Measurements from ENCODE around the gene AIP. TPM values are rescaled to one million over a fixed set of nuclear protein-coding genes. Genes with fewer than 3 reads are reported as not detected.
A peak's percentile ranks its signal among the peaks of the same experiment; 100 is the strongest.

AIP gene
- total RNA-seq, 1 donor from 2014 or later = 51.3 TPM

DNA sequence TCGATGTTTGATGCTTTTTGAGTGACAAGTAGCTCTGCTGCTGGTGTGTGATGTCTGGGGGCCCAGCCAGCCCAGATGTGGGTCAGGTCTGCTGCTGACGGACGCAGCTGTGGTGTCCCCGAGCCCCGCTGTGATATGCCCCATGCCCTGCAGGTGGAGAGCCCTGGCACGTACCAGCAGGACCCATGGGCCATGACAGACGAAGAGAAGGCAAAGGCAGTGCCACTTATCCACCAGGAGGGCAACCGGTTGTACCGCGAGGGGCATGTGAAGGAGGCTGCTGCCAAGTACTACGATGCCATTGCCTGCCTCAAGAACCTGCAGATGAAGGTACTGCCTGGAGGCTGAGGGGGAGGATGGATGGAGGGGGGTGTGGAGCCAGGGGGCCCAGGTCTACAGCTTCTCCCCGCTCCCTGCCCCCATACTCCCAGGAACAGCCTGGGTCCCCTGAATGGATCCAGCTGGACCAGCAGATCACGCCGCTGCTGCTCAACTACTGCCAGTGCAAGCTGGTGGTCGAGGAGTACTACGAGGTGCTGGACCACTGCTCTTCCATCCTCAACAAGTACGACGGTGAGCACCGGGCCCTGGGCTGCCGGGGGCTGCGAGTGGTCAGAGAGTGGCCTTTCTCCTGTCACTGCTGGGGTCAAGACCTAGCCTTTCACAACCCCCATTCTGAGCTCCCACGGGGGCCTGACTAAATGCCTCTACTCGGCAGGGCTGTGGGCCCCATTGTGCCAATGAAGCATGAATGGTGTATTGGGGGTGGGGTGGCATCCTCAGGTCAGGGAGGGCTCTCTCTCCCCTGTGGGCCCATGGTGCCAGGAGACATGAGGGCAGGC, 7.3 kb downstream of the AIP start:
- intact Hi-C loops (cut with micrococcal nuclease) = no loop called here
- ATAC-seq = no peak

DNA sequence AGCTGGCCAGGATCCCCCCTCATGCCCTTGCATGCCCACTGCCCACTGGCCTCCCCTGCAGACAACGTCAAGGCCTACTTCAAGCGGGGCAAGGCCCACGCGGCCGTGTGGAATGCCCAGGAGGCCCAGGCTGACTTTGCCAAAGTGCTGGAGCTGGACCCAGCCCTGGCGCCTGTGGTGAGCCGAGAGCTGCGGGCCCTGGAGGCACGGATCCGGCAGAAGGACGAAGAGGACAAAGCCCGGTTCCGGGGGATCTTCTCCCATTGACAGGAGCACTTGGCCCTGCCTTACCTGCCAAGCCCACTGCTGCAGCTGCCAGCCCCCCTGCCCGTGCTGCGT, 7.9 kb downstream of the AIP start:
- DNase-seq (no peak), ATAC-seq (no peak)
- intact Hi-C loops (cut with micrococcal nuclease) = no loop called here

More for the DNA sequence above, 7.3 kb downstream of the AIP start:
- DNase-seq = no peak

DNA sequence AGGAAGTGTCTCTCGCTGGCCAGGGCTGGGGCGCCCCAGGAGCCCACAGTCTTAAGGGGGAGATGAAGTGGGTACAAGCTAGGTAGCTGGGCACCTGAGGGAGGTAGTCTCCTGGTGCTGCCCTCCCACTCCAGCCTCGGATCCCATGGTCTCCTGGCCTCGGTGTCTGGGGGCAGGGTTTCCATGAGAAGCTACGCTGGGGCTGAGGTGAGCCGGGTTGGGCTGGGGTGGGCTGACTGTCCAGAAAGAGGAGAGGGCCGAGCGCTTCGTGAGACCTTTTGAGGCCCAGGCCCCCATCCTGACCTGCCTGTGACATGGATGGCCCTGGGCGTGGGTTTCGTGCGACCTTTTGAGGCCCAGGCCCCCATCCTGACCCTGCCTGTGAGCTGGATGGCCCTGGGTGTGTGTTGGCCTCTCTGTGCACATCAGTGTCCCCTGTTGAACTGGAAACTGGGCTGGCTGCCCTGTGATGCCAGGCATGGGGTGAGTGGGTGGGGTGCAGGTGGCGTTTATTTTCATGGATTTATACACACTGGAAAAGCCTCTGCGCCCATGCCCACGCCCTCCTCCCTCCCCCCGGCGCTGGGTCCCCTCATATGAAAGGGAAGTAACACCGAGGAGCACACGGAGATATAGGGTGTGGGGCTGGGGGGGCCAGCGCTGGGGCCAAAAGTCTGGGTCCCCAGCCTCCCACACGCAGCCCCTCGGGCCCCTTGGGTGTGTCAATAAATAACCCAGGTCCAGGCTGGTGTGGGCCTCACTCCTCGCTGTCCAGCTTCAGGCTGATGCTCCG, 8.6 kb downstream of the AIP start:
- intact Hi-C loops (cut with micrococcal nuclease) = no loop called here
- no peak for DNase-seq
- ATAC-seq = no peak

DNA sequence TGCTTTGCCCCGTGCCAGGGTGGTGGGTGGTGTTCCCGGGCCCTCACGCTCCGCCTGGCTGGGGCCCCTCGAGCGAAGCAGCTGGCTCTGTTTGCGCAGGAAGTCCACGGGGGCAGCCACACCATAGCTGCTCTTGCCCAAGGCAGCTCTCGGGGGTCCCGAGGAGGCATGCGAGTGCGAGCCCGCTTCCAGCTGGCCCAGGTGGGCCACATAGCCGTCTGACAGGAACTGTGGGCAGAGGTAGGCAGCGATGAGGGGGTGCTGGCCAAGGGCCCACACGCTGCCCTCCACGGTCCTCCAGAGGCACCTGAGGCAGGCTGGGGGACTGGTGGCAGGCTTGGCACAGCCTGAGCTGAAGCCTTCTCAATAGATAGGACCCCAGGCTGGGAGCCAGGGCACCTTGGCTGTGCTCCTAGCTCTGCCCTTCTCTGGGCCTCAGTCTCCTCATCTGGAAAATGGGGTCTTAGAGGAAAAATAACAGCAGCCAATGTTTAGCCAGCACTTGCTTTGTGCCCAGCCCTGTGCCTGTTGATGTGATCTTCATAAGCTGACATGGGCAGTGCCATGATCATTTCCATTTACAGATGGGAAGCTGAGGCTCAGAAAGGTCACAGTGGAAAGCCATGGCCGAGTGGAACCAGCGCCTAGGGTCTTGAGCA, 9.4 kb downstream of the AIP start:
- ATAC-seq = no peak
- intact Hi-C loops (cut with micrococcal nuclease) = no loop called here

DNA sequence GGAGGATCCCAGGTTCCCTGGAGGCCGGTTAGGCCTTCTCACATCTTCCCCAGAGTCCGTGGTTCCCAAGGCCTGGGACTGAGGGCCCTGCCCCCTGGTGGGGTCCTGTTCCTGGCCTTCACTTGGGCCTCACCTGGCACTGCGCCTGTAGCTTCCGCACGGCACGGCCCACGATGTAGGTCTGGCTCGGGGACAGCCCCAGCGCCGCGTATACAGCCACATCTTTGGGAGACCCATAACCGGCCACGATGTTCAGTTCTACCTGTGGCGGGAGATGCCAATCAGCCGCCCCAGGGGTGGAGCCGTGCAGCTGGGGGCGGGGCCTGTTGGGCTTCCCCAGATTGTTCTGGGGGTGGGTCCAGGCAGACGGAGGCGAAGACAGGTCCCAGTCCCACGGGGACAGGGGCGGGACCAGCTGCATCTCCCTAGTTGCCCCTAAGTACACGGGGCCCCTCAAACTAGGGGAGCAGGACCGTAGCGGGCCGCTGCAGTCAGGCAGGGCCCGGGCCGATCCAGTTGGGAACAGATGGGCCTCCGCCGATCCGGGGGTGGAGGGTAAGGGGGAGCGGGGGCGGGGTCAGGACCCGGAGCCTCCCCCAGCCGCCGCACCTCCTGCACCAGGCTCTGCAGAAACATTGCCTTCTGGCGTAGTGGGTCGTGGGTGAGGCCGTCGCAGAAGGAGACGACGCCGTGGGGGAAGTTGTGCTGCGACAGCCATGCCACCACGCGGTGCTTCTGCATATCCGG, 10.1 kb downstream of the AIP start:
- DNase-seq = no peak
- intact Hi-C loops (cut with micrococcal nuclease) = no loop called here
- no peak for ATAC-seq

More for the DNA sequence above, 9.4 kb downstream of the AIP start:
- no peak for DNase-seq

DNA sequence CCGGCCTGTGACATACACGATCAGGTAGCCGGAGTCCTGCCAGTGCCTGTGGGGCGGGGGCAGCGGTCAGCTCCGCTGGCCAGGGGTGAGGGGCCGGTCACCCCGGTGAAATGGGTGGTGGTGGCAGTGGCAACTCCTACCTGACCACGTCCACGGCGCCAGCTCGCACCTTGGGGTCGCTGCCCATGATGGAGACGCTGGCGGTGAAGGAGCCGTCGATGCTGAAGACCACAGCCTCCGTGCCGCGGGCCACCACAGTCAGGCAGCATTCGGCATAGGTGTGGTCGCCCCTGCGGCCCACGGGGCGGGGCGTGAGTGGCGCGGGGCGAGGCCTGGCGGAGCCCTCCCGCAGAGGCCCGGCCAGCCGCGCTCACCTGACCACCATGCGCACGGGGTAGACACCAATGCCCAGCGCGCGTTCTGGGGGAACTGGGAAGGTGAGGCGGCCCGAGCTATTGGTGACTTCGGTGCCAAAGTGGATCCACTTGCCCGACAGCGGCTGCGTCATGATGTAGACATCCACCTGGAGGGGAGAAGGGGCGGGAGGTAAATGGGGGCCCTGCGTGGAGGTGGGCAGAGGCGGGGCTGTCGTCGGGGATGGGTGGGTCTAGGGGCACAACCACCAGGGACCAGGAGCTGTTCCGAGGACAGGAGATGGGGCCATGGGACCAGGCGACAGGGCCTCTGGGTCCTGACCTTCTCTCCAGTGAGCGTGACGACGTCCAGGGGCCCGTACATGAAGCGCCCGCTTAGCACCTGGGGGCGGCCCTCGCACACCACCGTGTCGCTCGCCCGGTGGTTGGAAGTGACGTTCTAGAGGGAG, 10.9 kb downstream of the AIP start:
- intact Hi-C loops (cut with micrococcal nuclease) = no loop called here
- ATAC-seq (no peak), DNase-seq (no peak)

DNA sequence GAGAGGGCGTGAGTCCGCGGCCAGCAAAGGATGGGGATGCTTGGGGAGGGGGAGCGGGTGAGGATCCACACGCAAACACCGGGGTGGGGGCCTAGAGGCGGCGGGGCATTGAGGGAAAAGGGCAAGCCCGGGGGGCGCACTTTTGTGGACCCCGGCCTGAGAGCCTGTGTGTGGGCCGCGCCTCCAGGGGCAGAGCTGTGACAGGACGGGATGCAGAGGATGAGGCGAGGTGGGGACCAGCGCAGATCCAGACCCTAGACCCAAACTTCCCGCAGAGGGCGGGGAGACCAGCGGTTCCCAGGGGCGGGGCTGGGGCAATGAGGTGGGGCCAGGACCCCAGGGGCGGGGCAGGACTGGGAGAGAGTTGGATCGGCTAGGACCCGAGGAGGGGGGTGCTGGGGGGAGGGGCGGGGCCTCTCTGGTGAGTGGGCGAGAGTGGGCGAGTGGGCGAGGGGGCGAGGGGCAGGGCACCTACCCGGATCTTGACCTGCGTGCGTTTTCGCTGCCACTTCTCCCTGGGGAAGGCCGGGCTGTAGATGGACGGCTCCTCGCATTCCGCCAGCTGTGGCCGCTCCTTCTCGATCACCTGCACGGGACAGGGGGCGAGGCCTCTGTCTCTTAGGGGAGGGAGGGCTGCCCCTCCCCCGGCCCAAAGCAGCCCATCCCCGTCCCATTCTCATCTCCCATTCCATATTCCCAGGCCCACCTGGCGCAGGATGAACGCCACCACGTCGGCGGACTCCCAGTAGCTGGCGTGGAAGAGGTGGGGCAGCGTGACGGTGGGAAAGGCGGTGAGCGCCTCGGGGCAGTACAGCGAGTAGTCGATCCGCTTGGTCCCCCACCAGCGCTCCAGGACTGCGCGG, 11.8 kb downstream of the AIP start:
- ATAC-seq (no peak), DNase-seq (no peak)
- intact Hi-C loops (cut with micrococcal nuclease) = no loop called here

DNA sequence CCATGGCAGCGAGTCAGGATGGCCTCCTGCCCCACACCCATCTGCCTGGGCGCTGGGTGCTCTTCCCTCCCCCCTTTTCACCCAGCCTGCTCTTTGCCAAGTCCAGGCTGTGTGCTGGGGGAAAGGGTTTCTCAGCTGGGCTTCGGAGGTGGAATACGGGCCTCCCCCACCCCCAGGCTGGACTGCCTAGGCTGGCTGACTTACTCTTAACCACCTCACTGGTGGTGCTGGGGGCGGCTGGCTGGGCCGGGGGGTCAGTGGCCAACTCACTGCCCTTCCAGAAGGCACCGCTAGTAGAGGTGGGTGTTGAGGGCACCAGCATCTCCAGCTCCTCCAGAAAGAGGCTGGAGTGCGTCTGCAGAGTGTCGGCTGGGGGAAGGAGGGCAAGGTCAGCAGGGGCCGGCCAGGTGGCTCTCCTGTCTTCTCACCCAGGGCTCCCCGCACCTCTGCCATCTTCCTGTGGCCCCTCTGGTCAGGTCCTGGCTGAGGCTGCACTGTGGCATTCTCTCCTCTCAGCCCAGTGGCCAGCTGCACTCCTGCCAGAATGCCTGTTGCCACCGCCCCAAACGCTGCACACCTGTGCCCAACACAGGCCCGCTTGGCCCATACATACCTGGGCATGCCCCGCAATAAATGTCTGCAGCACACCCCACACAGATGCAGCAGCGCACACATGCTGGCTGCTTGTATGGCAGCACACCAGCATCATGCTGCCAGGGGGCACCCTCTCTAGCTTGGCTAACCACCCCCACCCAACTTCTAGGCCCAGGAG, 12.6 kb downstream of the AIP start:
- no peak for DNase-seq
- no peak for ATAC-seq
- intact Hi-C loops (cut with micrococcal nuclease) = no loop called here

DNA sequence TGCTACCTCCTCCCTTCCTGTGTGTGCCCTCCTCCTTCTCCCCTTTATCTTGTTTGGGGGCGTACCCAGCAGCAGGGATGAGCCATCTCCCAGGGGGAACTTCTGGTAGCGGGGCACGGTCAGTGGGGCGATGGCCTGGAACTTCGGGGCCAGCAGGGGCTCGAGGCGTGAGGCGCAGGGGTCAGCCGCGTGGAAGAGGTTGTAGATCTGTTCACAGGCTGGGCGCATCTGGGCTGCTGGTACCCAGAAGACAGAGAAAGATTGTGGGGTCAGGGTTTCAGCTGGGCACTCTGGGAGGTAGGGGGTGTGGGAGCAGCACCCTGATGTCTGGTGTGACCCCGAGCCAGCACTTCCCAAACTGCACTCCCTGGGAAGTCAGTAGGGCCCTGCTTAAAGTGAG, 13.3 kb downstream of the AIP start:
- ATAC-seq (no peak), DNase-seq (no peak)
- intact Hi-C loops (cut with micrococcal nuclease) = no loop called here

DNA sequence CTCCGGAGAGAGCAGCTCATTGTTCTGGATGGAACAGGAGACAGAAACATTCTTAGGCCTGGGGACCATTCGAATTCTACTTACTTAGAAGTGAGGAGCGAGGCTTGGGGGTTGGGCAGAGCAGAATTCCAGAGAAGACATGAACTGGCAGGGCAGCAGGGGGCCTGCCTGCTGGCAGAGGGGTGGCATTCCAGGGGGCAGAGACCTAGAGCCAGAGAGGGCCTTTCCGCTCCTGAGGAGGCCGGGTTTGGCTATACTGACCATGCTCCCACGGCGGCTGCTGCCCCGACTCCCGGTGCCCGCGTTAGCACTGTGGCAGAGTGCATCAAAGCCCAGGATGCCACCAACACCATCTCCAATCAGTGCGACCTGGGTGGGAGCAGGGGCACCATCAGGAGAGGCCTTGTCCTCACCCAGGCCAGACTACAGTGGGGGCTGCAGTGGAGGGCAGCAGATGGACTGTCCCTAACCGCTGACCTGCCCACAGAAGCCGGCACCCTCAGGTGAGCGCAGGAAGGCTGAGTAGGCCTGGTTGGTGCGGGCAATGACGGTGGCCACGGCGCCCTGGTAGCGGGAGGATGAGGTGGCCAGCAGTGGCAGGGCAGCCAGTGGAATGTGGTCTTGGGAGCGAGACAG, 14.9 kb downstream of the AIP start:
- DNase-seq (no peak), ATAC-seq (no peak)
- intact Hi-C loops (cut with micrococcal nuclease) = no loop called here

DNA sequence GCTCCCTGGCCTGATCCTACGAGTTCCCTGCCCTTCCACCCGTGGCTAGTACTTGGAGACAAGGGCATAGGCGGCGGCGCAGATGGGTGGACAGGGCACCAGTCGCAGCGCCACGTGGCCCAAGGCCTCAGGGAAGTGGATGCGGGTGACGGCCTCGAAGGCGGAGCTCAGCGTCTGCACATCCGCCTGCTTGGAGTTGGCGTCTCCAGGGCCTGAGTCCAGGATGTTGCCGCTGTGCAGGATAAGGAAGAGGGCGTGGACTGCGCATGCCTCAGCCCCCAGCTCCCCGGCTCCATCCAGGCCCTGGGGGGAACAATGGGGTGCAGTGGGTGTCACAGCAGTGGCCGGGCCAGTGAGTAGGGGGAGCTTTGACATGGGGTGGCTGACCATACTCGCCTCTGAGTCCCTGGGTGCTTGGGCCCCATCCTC, 15.7 kb downstream of the AIP start:
- ATAC-seq = peak; percentile 39
- no peak for DNase-seq
- intact Hi-C loops (cut with micrococcal nuclease) = no loop called here

DNA sequence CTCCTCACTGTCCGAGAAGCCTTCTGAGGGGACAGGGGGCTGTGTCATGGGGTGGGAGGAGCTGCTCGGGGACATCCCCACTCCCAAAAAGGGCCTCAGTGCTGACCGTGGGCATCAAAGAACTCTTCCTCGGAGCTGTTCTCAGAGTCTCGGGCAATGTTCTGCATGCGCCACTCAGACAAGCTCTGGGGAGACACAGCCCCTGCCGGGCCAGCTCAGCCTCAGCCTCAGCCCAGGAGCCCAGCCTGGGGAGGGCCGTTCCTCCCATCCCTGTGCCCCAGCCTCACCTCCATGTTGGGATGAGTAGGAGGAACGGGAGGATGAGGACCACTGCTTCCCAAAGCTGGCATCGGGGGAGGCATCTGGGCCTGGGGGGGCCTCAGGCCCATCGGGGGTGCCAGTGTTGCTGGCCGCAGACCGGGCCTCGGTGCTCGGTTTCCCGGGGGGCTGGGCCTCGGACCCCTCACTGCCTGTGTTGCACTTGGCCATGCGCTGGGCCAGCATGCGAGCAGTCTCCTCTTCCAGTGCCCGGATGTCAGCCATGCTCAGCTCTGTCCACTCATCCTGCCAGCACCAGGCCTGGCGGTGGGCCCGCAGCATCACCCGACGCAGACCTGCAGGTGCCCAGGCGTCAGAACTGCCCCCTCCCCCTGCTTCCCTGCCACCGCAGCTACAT, 17.1 kb downstream of the AIP start:
- intact Hi-C loops (cut with micrococcal nuclease) = no loop called here
- no peak for ATAC-seq
- no peak for DNase-seq

DNA sequence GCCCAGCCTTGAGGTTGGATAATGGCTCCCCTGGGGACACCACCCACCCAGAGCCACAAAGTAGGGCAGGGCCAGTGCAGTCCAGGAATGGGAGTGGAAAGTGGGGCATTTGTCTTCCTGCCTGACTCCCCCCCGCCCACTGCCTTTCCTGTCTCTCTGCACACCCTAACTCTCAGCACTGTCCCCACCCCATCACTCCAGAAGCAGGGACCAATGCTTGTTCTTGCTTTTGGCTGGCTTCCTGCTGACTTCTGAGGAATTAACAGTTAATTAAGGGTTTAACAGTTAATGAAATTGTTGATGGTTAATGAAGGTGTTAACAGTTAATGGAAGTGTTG, 17.6 kb downstream of the AIP start:
- intact Hi-C loops (cut with micrococcal nuclease) = no loop called here
- ATAC-seq (no peak), DNase-seq (no peak)

DNA sequence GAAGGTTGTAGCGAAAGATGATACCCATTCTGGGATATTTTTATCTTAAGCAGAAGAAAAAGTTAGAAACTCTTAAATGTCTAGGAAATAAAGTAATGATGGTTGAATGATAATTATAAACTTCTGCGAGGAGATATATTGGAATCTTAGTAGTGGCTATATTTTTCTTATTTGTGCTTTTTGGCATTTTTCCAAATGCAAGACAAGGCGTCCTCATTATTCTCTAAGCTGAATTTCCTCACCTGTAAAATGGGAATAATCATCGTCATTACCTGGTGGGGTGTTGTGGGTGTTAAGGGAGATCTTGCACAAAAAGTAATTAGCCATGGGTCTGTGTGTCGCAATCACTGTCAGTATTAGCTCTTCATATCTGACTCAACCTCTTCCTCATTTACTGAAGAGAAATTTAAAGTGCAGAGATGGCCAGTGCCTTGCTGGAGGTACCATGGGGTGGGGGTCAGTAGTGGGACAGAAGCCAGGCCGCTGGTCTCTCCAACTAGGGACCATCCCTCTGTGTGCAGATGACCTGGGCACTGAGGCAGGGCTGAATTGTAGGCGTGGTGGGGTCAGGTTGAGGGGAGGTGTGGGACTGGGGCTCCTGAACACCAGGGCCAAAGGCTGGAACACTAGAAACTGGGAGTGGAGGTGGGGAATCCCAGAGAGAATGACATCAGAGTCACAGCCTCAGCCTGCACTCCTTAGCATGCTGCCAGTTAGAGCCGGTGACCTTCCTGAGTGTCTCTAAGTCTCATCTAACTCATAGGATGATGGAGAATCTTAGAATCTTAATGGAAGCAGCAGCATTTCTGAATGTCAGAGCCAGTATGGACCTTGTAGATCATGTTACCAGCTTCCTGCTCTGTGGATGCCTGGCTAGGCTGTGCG, 18.2 kb downstream of the AIP start:
- no peak for ATAC-seq
- no peak for DNase-seq
- intact Hi-C loops (cut with micrococcal nuclease) = no loop called here

DNA sequence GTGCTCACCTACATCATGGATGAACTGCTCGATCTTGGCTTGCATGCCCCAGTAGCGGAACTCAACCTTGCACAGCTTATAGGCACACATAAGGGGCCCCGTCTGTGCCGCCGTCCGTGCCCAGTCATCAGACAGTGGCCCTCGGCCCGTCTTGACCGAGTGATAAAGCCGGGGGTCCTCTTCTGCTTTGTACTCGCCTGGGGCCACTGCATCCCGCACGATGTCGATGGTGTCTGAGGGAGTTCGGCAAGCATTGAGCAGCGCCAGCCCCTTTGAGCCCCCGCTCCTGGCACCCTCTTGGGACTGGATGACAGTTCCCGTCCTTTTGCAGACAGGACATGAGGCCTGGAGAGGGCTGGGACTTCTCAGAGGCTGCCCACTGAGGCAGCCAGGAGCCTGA, 19.0 kb downstream of the AIP start:
- intact Hi-C loops (cut with micrococcal nuclease) = no loop called here
- ATAC-seq (no peak), DNase-seq (no peak)
